PFSK-1 (cell line): ENCODE results near the gene MRGPRG.

ENCODE experiments used
- FOXP2 ChIP-seq: optimal IDR thresholded peaks from 2 replicates; pipeline ENCODE3; 2011; ENCODE audit warnings: borderline replicate concordance, control low read depth, inconsistent platforms; ENCODE audit not compliant: insufficient read depth; ENCODE audit errors: extremely low read length, extremely low read depth
- POLR2AphosphoS5 ChIP-seq: IDR thresholded peaks from 2 replicates; pipeline ENCODE4 v1.6.1; 2012; ENCODE audit warnings: low read depth, mild to moderate bottlenecking, control low read depth, low read length, moderate library complexity
- SIN3A ChIP-seq: IDR thresholded peaks from 2 replicates; pipeline ENCODE4 v1.6.1; 2012; ENCODE audit warnings: mild to moderate bottlenecking, low read length, moderate library complexity, borderline replicate concordance; ENCODE audit not compliant: insufficient read depth
- TAF1 ChIP-seq: IDR thresholded peaks from 2 replicates; pipeline ENCODE4 v1.6.1; 2012; ENCODE audit warnings: low read length, control low read depth, borderline replicate concordance; ENCODE audit not compliant: insufficient read depth
- TF ChIP-seq, protein P1 (sequence below), 2 experiments: IDR thresholded peaks; 2 replicates each; pipeline versions ENCODE4 v1.6.1 to v1.8.0; 2011 to 2012; ENCODE audit warnings: low read depth in 2 of 2, low read length in 2 of 2, control low read depth in 1 of 2, inconsistent platforms in 1 of 2, mild to moderate bottlenecking in 1 of 2, moderate library complexity in 1 of 2; ENCODE audit not compliant: insufficient read depth in 1 of 2

The MRGPRG gene

DNA sequence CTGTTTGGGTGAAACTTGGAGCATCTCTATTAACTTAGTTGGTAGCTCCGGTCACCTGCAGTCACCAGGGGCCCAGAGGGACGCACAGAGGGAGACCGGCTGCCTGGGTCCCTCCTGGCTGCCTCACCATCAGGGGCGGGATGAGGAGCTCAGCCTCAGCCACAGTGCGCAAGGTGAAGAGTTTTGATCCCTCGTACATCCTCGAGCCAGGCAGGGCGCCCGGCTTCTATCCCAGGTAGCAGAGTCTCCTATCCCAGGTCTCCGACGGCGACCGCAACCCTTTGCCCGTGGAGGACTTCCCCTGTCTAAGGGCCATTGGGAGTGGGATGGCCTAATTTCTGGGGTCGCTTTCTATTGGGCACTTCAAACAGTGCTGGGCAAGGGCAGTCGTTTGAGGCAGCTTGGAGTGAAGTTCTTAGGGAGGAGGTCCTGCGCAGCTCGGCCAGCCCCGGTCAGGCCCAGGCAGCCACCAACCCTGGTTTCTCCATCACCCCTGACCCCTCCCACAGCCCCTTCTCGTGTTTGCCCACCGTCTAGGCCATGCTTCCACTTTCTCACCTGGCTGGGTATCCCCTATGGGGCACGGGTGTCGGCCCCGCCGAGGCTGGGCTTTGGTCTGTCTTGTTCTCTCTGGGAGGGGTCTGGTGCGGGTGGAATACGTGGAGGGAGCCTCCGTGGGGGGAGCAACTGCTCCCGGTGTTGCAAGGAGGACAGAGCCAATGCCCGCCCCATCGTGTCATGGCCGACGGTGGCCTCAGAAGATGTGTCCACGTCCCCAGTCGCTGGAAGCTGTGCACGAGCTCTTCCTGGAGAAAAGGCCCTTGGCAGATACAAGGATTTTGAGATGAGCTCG, 3.6 kb upstream of the MRGPRG start:
- TF ChIP-seq, protein P1, sequence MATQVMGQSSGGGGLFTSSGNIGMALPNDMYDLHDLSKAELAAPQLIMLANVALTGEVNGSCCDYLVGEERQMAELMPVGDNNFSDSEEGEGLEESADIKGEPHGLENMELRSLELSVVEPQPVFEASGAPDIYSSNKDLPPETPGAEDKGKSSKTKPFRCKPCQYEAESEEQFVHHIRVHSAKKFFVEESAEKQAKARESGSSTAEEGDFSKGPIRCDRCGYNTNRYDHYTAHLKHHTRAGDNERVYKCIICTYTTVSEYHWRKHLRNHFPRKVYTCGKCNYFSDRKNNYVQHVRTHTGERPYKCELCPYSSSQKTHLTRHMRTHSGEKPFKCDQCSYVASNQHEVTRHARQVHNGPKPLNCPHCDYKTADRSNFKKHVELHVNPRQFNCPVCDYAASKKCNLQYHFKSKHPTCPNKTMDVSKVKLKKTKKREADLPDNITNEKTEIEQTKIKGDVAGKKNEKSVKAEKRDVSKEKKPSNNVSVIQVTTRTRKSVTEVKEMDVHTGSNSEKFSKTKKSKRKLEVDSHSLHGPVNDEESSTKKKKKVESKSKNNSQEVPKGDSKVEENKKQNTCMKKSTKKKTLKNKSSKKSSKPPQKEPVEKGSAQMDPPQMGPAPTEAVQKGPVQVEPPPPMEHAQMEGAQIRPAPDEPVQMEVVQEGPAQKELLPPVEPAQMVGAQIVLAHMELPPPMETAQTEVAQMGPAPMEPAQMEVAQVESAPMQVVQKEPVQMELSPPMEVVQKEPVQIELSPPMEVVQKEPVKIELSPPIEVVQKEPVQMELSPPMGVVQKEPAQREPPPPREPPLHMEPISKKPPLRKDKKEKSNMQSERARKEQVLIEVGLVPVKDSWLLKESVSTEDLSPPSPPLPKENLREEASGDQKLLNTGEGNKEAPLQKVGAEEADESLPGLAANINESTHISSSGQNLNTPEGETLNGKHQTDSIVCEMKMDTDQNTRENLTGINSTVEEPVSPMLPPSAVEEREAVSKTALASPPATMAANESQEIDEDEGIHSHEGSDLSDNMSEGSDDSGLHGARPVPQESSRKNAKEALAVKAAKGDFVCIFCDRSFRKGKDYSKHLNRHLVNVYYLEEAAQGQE (IDR thresholded peaks at IDR 0.05; ENCODE audit: insufficient read depth in 1 of 2, low read depth in 2 of 2, low read length in 2 of 2), result no peak
- TF ChIP-seq POLR2AphosphoS5, result no peak
- no peak for TF ChIP-seq FOXP2
- TF ChIP-seq SIN3A, result no peak
- TF ChIP-seq TAF1, result no peak

DNA sequence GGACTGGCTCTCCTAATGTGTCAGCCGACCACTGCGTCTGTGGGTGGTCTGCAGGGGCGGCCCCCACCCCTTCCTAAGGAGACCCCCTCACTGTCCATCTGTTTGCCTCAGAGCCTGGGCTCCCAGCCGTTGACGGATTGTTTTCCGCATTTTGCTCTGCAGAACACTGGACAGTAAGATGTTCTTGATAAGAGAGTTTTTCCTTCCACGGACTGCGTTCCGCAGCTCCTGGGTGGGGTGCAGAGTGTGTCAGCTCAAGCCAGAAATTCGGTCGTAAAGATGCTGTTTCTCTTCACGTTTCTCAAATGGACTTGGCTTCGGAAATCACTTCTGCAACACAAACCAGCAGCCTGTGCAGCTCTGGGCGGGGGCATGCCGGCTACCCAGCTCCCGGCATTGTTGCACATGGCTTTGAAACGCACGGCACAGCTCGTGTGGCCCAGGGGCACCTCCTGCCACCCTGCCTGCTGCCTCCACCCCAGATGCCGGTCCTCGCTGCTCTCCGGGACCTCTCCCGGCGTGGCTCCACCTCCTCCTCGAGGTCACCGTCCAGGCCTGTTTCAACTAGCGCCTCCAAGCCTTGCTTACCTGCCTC, 2.9 kb upstream of the MRGPRG start:
- TF ChIP-seq, protein P1 (IDR thresholded peaks at IDR 0.05; ENCODE audit: insufficient read depth in 1 of 2, low read depth in 2 of 2, low read length in 2 of 2), result no peak
- TF ChIP-seq FOXP2 (no peak), POLR2AphosphoS5 (no peak), SIN3A (no peak), TAF1 (no peak)

DNA sequence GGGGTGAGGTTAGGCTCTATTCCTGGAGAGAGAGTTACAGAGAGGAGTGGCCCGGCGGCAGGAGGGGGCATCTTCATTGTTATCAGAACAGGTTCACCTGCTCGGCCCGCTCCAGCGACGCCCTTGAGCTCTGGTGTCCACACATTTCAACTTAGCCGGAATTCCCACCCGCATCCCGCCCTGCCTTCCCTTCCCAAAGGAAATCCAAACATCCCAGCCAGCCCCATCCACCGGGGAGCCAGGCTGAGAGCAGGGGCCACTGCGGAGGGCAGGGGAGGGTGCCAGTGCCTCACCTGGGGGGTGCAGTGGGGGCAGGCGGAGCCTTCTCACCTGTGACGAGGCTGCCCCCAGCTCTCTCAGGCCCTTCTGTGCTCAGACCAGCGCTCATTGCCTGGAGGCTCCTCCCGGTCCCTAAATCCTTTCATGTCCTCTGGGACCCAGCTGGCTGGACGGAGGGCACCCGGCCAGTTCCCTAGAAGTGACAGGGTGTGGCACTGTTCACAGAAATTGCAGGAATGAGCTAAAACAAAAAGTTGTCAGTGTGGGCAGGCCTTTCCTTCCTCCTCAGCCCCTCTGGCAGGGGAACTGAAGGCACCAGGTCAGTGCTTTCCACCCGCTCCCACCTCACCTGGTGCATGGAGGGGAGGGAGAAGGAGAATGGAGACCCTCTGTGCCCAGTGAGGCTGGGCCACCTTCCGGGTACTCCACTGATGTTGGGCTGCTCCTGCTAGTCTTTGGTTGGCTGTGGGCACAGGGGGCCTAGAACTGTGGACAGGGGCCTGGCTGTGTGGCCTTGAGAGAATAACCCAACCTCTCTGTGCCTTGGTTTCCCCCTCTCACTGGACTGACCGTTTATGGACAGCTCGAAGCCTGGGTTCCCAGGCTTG, 2.2 kb upstream of the MRGPRG start:
- TF ChIP-seq SIN3A (no peak), POLR2AphosphoS5 (no peak), TAF1 (no peak), FOXP2 (no peak)
- TF ChIP-seq, protein P1 (IDR thresholded peaks at IDR 0.05; ENCODE audit: insufficient read depth in 1 of 2, low read depth in 2 of 2, low read length in 2 of 2), result no peak

DNA sequence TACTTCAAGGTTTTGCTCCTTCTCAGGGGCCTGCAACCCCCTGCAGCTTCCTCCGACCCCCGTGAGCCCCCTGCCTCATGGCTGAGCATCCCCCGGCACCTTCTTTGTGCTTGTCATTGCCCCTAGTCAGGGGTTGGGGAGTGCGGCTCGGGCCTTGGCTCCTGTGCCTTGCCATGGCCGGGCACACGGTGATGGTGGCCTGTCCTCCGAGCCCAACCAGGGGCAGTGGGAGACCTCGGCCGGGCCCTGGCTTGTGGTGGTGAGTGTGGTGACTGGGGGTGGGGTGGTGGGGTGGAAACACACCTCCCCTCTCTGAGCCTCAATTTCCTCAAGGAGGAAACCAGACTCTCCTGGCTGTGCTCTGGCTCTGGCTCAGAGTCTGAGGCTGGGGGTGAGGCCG, 1.5 kb upstream of the MRGPRG start:
- no peak for TF ChIP-seq FOXP2
- no peak for TF ChIP-seq TAF1
- TF ChIP-seq SIN3A, result no peak
- TF ChIP-seq, protein P1 (IDR thresholded peaks at IDR 0.05; ENCODE audit: insufficient read depth in 1 of 2, low read depth in 2 of 2, low read length in 2 of 2), result no peak
- no peak for TF ChIP-seq POLR2AphosphoS5
